ENCODE results near the gene FAM167B.

DNA sequence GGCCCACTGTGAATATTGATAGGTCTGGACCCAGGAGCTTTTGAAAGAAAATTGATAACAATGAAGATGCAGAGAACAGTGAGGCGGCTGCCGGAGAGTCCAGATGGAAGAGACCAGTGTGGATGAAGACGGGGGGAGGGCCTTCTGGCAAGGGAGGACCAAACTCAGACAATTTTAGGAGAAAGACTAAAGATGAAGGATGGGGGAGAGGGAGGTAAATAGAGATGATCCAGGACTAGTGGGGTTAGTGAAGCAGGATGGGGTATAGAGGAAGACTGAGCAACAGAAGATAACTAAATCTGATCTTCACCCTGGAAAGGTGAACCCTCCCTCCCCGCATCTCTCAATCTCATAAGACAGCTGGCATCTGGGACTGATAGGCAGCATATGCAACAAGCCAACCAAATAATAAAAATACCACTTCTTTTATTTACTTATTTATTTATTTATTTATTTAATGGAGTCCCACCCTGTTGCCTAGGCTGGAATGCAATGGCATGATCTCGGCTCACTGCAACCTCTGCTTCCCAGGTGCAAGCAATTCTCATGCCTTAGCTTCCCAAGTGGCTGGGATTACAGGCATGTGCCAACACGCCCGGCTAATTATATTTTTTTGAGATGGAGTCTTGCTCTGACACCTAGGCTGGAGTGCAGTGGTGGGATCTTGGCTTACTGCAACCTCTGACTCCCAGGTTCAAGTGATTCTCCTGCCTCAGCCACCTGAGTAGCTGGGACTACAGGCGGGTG, 14.3 kb upstream of the FAM167B start:
- no peak for TF ChIP-seq POLR2A (IDR thresholded peaks at IDR 0.05)
- TF ChIP-seq CTCF (IDR thresholded peaks at IDR 0.05) = no peak
- no peak for TF ChIP-seq POLR2AphosphoS5 (IDR thresholded peaks at IDR 0.05)
- TF ChIP-seq EP300 (IDR thresholded peaks at IDR 0.05; ENCODE audit: low read depth) = no peak

All from transverse colon (tissue), 4 donors.